ENCODE data around the gene MPV17. TPM values are rescaled to one million over a fixed set of nuclear protein-coding genes. Genes with fewer than 3 reads are reported as not detected.

The MPV17 gene
- total and polyA plus RNA-seq, 2 of the 13 experiments (the other 11 are each of a cell fraction or from before 2014, with no cell fraction given), result 48.9 to 129 TPM

GRCh38 chr2:27356382-27357181, 33.7 kb upstream of the MPV17 start, which contains the start of gene GTF3C2 (continued):
- peak in 1 of 2 experiments; percentile 54; a peak in 1 of 4 replicates for TF ChIP-seq REST (IDR thresholded peaks at IDR 0.05; ENCODE audit: borderline replicate concordance in 1 of 2, low read depth in 1 of 2, low read length in 2 of 2)
- no peak for TF ChIP-seq ZNF512 (CRISPR knock-in tag; IDR thresholded peaks at IDR 0.05)
- no peak; the same call in 1 of the 2 replicates for TF ChIP-seq FOXJ3 (CRISPR knock-in tag; IDR thresholded peaks at IDR 0.05; ENCODE audit: borderline replicate concordance)
- peak; percentile 64; the same call in 1 of the 2 replicates for TF ChIP-seq ZNF256 (CRISPR knock-in tag; conservative IDR thresholded peaks at IDR 0.05)
- 0 out of 2 replicates have a peak, but pooled peaks have one; percentile 59 for TF ChIP-seq KLF12 (CRISPR knock-in tag; IDR thresholded peaks at IDR 0.05; ENCODE audit: borderline replicate concordance)
- TF ChIP-seq ZNF615 (CRISPR knock-in tag; IDR thresholded peaks at IDR 0.05; ENCODE audit: borderline replicate concordance), result peak; percentile 32; the same call in 1 of the 2 replicates
- peak; percentile 28 for TF ChIP-seq ZNF3 (CRISPR knock-in tag; IDR thresholded peaks at IDR 0.05)
- no peak for TF ChIP-seq MTA3 (CRISPR knock-in tag; IDR thresholded peaks at IDR 0.05)
- peak; percentile 19; the same call in 1 of the 2 replicates for TF ChIP-seq ZNF557 (CRISPR knock-in tag; IDR thresholded peaks at IDR 0.05)
- peak; percentile 66 for TF ChIP-seq FOXP1 (IDR thresholded peaks at IDR 0.05)
- TF ChIP-seq FOXP1 (CRISPR knock-in tag; IDR thresholded peaks at IDR 0.05), result peak; percentile 70
- TF ChIP-seq SMAD1 (CRISPR knock-in tag; IDR thresholded peaks at IDR 0.05; ENCODE audit: borderline replicate concordance, low read depth), result no peak
- TF ChIP-seq ZNF142 (CRISPR knock-in tag; IDR thresholded peaks at IDR 0.05), result peak; percentile 53; the same call in 1 of the 2 replicates
- TF ChIP-seq ZNF451 (CRISPR knock-in tag; IDR thresholded peaks at IDR 0.05), result no peak
- no peak for TF ChIP-seq PCBP2 (optimal IDR thresholded peaks at IDR 0.05; ENCODE audit: low read depth, low read length, poor library complexity, severe bottlenecking)
- no peak; the same call in none of the 2 replicates for TF ChIP-seq ZBTB34 (CRISPR knock-in tag; IDR thresholded peaks at IDR 0.05)

Data from HepG2 (cell line).